Measurements from ENCODE around the gene TMPRSS3.

DNA sequence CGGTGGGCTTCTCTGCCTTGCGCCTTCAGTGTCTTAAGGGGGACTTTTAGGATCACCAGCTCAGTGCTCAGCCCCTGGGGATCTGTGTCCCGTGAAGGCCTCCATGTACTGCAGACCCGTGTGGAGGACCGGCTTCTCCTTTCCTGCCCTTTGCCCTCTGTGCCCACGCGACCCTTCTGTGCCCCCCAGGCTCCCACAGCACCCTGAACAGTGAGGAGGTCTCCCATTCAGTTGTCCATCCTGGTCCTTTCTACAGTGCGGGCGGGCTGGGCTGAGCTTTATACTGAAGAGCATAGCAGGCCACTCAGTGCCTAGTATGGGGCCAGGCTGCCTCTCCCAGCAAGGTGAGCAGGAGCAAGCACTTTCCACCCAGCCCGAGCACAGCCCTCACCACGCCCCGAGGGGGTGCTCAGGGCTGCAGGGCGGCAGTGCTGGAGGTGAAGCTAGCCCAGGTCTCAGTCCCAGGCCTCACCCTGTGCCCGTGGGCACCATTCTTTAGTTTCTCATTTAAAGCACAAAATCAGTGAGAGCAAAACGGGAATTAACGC, 21.9 kb downstream of the TMPRSS3 start:
- TF ChIP-seq, protein P1, sequence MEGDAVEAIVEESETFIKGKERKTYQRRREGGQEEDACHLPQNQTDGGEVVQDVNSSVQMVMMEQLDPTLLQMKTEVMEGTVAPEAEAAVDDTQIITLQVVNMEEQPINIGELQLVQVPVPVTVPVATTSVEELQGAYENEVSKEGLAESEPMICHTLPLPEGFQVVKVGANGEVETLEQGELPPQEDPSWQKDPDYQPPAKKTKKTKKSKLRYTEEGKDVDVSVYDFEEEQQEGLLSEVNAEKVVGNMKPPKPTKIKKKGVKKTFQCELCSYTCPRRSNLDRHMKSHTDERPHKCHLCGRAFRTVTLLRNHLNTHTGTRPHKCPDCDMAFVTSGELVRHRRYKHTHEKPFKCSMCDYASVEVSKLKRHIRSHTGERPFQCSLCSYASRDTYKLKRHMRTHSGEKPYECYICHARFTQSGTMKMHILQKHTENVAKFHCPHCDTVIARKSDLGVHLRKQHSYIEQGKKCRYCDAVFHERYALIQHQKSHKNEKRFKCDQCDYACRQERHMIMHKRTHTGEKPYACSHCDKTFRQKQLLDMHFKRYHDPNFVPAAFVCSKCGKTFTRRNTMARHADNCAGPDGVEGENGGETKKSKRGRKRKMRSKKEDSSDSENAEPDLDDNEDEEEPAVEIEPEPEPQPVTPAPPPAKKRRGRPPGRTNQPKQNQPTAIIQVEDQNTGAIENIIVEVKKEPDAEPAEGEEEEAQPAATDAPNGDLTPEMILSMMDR (IDR thresholded peaks at IDR 0.05) = no peak
- TF ChIP-seq POLR2A (IDR thresholded peaks at IDR 0.05) = no peak
- no peak for TF ChIP-seq EP300 (IDR thresholded peaks at IDR 0.05)
